ENCODE measurements around the gene SCD. TPM values are rescaled to one million over a fixed set of nuclear protein-coding genes. Genes with fewer than 3 reads are reported as not detected.

Gene SCD
- total and polyA plus RNA-seq, 2 experiments from 2014 or later: 325 to 816 TPM

DNA sequence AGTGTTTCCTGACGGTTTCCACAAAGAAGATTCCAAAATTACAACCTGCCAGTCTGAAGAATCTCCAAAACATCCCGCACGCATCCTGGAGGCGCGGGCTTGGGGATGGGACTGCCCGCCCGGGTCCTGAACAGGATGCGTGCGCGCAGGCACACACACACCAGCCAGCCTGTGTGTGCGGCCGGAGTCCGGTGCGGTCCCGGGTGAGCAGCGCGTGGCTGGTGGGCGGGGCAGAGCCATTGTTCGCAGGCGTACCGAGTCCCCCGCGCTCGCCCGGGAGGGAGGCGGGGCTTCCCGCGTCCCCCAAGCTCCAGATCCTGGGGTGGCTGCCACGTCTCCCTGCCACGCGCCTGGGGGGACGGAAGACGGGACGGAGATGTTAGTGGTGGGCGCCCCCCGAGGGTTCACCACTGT is 675 bp upstream of the SCD start:
- H3K4me1 Mint-ChIP-seq: peaks cover 56% of the 10 kb centered on the region
- H3K79me2 ChIP-seq (replicated peaks; ENCODE audit: insufficient read depth): peaks cover 58% of the 10 kb centered on the region
- peaks cover 33% of the 10 kb centered on the region for H3K36me3 ChIP-seq (ENCODE audit: insufficient read depth)
- H3K9me2 ChIP-seq (ENCODE audit: insufficient read depth): no peaks in the 10 kb centered on the region
- peak overlapping the region; percentile 94 for H3K27ac ChIP-seq (ENCODE audit: low read depth)
- H3K4me1 ChIP-seq (ENCODE audit: insufficient read depth): peaks cover 48% of the 10 kb centered on the region
- no peak overlapping the region for H2AFZ ChIP-seq
- no peaks in the 10 kb centered on the region for H3K9me3 Mint-ChIP-seq
- H3K4me3 ChIP-seq: peak overlapping the region; percentile 100
- ATAC-seq (peak; percentile 67), DNase-seq (ENCODE audit: low spot score) (peak; percentile 89)
- peak overlapping the region; percentile 92 for H3K4me3 Mint-ChIP-seq
- H3K4me2 ChIP-seq: peak overlapping the region; percentile 97
- H3K27me3 ChIP-seq (ENCODE audit: insufficient read depth): no peaks in the 10 kb centered on the region
- H3F3A ChIP-seq (replicated peaks; ENCODE audit: low read depth): peaks cover 18% of the 10 kb centered on the region
- peaks cover 18% of the 10 kb centered on the region for H3K27me3 Mint-ChIP-seq (ENCODE audit: insufficient read depth, low read depth, poor library complexity)
- peaks cover 35% of the 10 kb centered on the region for H4K20me1 ChIP-seq (replicated peaks; ENCODE audit: insufficient read depth)
- H3K27ac Mint-ChIP-seq: peak overlapping the region; percentile 92
- peaks cover 39% of the 10 kb centered on the region for H3K36me3 Mint-ChIP-seq (ENCODE audit: low read depth)
- TF ChIP-seq POLR2AphosphoS5 (IDR thresholded peaks at IDR 0.05; ENCODE audit: low read depth): peak; percentile 79
- TF ChIP-seq ETS1 (IDR thresholded peaks at IDR 0.05): 0 out of 2 replicates have a peak, but pooled peaks have one; percentile 15
- no peak for TF ChIP-seq EZH2 (IDR thresholded peaks at IDR 0.05; ENCODE audit: low read depth, unreplicated experiment)

DNA sequence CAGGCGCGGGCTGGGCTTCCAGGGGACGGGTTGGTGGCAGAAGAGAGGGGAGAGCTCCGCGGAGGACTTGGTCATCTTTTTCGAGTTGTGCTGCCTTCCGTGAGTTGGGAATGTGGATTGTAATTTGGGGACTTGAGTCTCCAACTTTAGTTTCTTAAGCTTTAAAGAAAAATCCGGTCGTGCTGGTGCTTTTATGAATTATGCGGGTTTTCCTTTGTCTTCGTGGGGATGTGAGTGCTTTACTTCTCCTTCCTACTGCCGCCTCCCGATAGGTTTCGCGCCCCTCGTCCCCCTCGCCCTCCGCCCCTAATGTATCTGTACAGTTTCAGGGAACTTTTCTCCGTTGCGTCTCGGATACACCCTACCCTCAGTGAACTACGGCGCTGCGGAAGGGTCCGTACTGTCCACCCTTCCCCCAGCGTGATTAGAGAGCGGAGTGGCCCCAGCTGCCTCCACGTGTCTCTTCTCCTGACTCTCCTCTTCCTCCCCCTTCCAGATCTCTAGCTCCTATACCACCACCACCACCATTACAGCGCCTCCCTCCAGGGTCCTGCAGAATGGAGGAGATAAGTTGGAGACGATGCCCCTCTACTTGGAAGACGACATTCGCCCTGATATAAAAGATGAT is 649 bp downstream of the SCD start:
- Histone ChIP-seq H3K27ac (ENCODE audit: low read depth) (peak overlapping the region; percentile 81), H3K4me1 (ENCODE audit: insufficient read depth) (peaks cover 57% of the 10 kb centered on the region), H4K20me1 (replicated peaks; ENCODE audit: insufficient read depth) (peaks cover 49% of the 10 kb centered on the region), H3K79me2 (replicated peaks; ENCODE audit: insufficient read depth) (peaks cover 71% of the 10 kb centered on the region), H3K9me2 (ENCODE audit: insufficient read depth) (no peaks in the 10 kb centered on the region), H3K27me3 (ENCODE audit: insufficient read depth) (no peaks in the 10 kb centered on the region), H3K36me3 (ENCODE audit: insufficient read depth) (peaks cover 47% of the 10 kb centered on the region), H3K4me2 (peak overlapping the region; percentile 99), H3K4me3 (peak overlapping the region; percentile 100), H2AFZ (no peak overlapping the region), H3F3A (replicated peaks; ENCODE audit: low read depth) (peaks cover 31% of the 10 kb centered on the region)
- no peaks in the 10 kb centered on the region for H3K9me3 Mint-ChIP-seq
- peak overlapping the region; percentile 92 for H3K4me3 Mint-ChIP-seq
- peaks cover 14% of the 10 kb centered on the region for H3K27me3 Mint-ChIP-seq (ENCODE audit: insufficient read depth, low read depth, poor library complexity)
- DNase-seq (ENCODE audit: low spot score) (no peak), ATAC-seq (peak; percentile 3)
- H3K27ac Mint-ChIP-seq: peak overlapping the region; percentile 83
- peaks cover 56% of the 10 kb centered on the region for H3K4me1 Mint-ChIP-seq
- peaks cover 52% of the 10 kb centered on the region for H3K36me3 Mint-ChIP-seq (ENCODE audit: low read depth)
- TF ChIP-seq CTCF (conservative IDR thresholded peaks at IDR 0.05; ENCODE audit: low read depth in 2 of 2) (no peak), ETS1 (IDR thresholded peaks at IDR 0.05) (no peak), EZH2 (IDR thresholded peaks at IDR 0.05; ENCODE audit: low read depth, unreplicated experiment) (no peak), EZH2phosphoT487 (IDR thresholded peaks at IDR 0.05; ENCODE audit: unreplicated experiment) (no peak), POLR2AphosphoS5 (IDR thresholded peaks at IDR 0.05; ENCODE audit: low read depth) (no peak), STAT1 (IDR thresholded peaks at IDR 0.05; ENCODE audit: unreplicated experiment) (no peak), ZNF114 (CRISPR knock-in tag; IDR thresholded peaks at IDR 0.05) (no peak), NANOG (IDR thresholded peaks at IDR 0.05; ENCODE audit: borderline replicate concordance) (no peak), ZNF331 (CRISPR knock-in tag; IDR thresholded peaks at IDR 0.05; ENCODE audit: low read depth) (no peak)
- TF ChIP-seq, protein P1, sequence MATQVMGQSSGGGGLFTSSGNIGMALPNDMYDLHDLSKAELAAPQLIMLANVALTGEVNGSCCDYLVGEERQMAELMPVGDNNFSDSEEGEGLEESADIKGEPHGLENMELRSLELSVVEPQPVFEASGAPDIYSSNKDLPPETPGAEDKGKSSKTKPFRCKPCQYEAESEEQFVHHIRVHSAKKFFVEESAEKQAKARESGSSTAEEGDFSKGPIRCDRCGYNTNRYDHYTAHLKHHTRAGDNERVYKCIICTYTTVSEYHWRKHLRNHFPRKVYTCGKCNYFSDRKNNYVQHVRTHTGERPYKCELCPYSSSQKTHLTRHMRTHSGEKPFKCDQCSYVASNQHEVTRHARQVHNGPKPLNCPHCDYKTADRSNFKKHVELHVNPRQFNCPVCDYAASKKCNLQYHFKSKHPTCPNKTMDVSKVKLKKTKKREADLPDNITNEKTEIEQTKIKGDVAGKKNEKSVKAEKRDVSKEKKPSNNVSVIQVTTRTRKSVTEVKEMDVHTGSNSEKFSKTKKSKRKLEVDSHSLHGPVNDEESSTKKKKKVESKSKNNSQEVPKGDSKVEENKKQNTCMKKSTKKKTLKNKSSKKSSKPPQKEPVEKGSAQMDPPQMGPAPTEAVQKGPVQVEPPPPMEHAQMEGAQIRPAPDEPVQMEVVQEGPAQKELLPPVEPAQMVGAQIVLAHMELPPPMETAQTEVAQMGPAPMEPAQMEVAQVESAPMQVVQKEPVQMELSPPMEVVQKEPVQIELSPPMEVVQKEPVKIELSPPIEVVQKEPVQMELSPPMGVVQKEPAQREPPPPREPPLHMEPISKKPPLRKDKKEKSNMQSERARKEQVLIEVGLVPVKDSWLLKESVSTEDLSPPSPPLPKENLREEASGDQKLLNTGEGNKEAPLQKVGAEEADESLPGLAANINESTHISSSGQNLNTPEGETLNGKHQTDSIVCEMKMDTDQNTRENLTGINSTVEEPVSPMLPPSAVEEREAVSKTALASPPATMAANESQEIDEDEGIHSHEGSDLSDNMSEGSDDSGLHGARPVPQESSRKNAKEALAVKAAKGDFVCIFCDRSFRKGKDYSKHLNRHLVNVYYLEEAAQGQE (IDR thresholded peaks at IDR 0.05; ENCODE audit: unreplicated experiment): no peak

All from GM23338 (cell line).